HEK293T (cell line): Measurements from ENCODE around the gene NLGN2.
A peak's percentile ranks its signal among the peaks of the same experiment; 100 is the strongest.

Source experiments
- CTCF ChIA-PET: fragments of 350-600 bp; formaldehyde crosslinking; extraction: SDS; loops from one replicate; lab custom pipeline; 2021; ENCODE audit warnings: antibody characterized with exemption, inconsistent platforms; lab: Yijun Ruan, JAX
- POLR2A ChIA-PET: fragments of 350-600 bp; formaldehyde crosslinking; extraction: SDS; loops from one replicate; lab custom pipeline; 2020; ENCODE audit warnings: antibody characterized with exemption, inconsistent platforms; lab: Yijun Ruan, JAX
- DNase-seq: peaks from one replicate; pipeline ENCODE4 v3.0.0; 2012; ENCODE audit warnings: mixed read lengths; ENCODE audit errors: extremely low spot score
- ARNT ChIP-seq: fragments of 450-650 bp; IDR thresholded peaks from 2 replicates; pipeline ENCODE4 v1.6.1; 2017; ENCODE audit warnings: mild to moderate bottlenecking
- BHLHE40 ChIP-seq: fragments of 450-650 bp; IDR thresholded peaks from 2 replicates; pipeline ENCODE4 v1.6.1; 2016; ENCODE audit warnings: mild to moderate bottlenecking, moderate library complexity, borderline replicate concordance
- CTBP1 ChIP-seq: fragments of 450-650 bp; IDR thresholded peaks from 2 replicates; pipeline ENCODE4 v1.6.1; 2016; ENCODE audit warnings: borderline replicate concordance
- ELF4 ChIP-seq: fragments of 450-650 bp; IDR thresholded peaks from 2 replicates; pipeline ENCODE4 v1.6.1; 2017; ENCODE audit warnings: antibody characterized with exemption
- FOXA1 ChIP-seq: fragments of 450-650 bp; IDR thresholded peaks from 2 replicates; pipeline ENCODE4 v1.6.1; 2016; ENCODE audit warnings: mild to moderate bottlenecking
- FOXK2 ChIP-seq: fragments of 450-650 bp; IDR thresholded peaks from 2 replicates; pipeline ENCODE4 v1.6.1; 2016; ENCODE audit warnings: mild to moderate bottlenecking
- FOXM1 ChIP-seq: fragments of 450-650 bp; IDR thresholded peaks from 2 replicates; pipeline ENCODE4 v1.6.1; 2017; ENCODE audit warnings: mild to moderate bottlenecking, borderline replicate concordance
- HDGF ChIP-seq: fragments of 450-650 bp; IDR thresholded peaks from 2 replicates; pipeline ENCODE4 v1.6.1; 2017; ENCODE audit warnings: antibody characterized with exemption, borderline replicate concordance
- L3MBTL2 ChIP-seq: fragments of 450-650 bp; conservative IDR thresholded peaks from 2 replicates; pipeline ENCODE4 v1.6.1; 2016; ENCODE audit warnings: mild to moderate bottlenecking
- LEF1 ChIP-seq: fragments of 450-650 bp; IDR thresholded peaks from 2 replicates; pipeline ENCODE4 v1.6.1; 2017; ENCODE audit warnings: mild to moderate bottlenecking, borderline replicate concordance
- NFRKB ChIP-seq: fragments of 450-650 bp; IDR thresholded peaks from 2 replicates; pipeline ENCODE4 v1.6.1; 2016; ENCODE audit warnings: mild to moderate bottlenecking, moderate library complexity
- PKNOX1 ChIP-seq: fragments of 450-650 bp; IDR thresholded peaks from 2 replicates; pipeline ENCODE4 v1.6.1; 2016
- SP1 ChIP-seq: fragments of 450-650 bp; IDR thresholded peaks from 2 replicates; pipeline ENCODE4 v1.6.1; 2017
- SUZ12 ChIP-seq: fragments of 450-650 bp; IDR thresholded peaks from 2 replicates; pipeline ENCODE4 v1.6.1; 2016; ENCODE audit warnings: mild to moderate bottlenecking
- TARDBP ChIP-seq: fragments of 450-650 bp; IDR thresholded peaks from 2 replicates; pipeline ENCODE4 v1.6.1; 2016
- ZNF384 ChIP-seq: fragments of 450-650 bp; IDR thresholded peaks from 2 replicates; pipeline ENCODE4 v1.6.1; 2016

The NLGN2 gene

GRCh38 chr17:7440834-7441195 is 33.2 kb downstream of the NLGN2 start:
- CTCF ChIA-PET, result interaction anchor here (0.9 kb wide), 1 partner anchor 85 kb away, joined by 3 read pairs; no protein-coding TSS in a partner anchor

GRCh38 chr17:7441266-7441665 is 33.6 kb downstream of the NLGN2 start:
- ChIA-PET CTCF (interaction anchor here (0.9 kb wide), 1 partner anchor 86 kb away, joined by 3 read pairs; no protein-coding TSS in a partner anchor), POLR2A (interaction anchor here (0.6 to 7.5 kb wide), 16 partner anchors 11 to 132 kb away, joined by 3 to 55 read pairs (median 4); partner anchors contain the start of genes POLR2A, SLC35G6, TMEM256 and TMEM95)
- TF ChIP-seq SUZ12 (no peak), CTBP1 (no peak), ZNF384 (no peak)
- no peak for DNase-seq

More at GRCh38 chr17:7440834-7441195, 33.2 kb downstream of the NLGN2 start:
- TF ChIP-seq ZNF384, result no peak
- TF ChIP-seq HDGF, result no peak
- no peak for TF ChIP-seq TARDBP
- peak; percentile 43; the same call in 1 of the 2 replicates for TF ChIP-seq PKNOX1
- POLR2A ChIA-PET, result interaction anchor here (0.6 to 7.5 kb wide), 16 partner anchors 11 to 133 kb away, joined by 3 to 55 read pairs (median 4); partner anchors contain the start of genes POLR2A, SLC35G6, TMEM256 and TMEM95
- peak; percentile 25 for DNase-seq

- TF ChIP-seq ARNT (no peak), CTBP1 (no peak), ZNF384 (no peak), BHLHE40 (no peak)
- no peak for DNase-seq
- ChIA-PET POLR2A (interaction anchor here (1.0 to 7.5 kb wide), 5 partner anchors 13 to 91 kb away, joined by 3 to 55 read pairs (median 18); partner anchors contain the start of genes POLR2A, SLC35G6, TMEM256 and ZBTB4), CTCF (no interaction called here)
These were observed 34.5 kb downstream of the NLGN2 start for GRCh38 chr17:7442142-7442541.

DNA sequence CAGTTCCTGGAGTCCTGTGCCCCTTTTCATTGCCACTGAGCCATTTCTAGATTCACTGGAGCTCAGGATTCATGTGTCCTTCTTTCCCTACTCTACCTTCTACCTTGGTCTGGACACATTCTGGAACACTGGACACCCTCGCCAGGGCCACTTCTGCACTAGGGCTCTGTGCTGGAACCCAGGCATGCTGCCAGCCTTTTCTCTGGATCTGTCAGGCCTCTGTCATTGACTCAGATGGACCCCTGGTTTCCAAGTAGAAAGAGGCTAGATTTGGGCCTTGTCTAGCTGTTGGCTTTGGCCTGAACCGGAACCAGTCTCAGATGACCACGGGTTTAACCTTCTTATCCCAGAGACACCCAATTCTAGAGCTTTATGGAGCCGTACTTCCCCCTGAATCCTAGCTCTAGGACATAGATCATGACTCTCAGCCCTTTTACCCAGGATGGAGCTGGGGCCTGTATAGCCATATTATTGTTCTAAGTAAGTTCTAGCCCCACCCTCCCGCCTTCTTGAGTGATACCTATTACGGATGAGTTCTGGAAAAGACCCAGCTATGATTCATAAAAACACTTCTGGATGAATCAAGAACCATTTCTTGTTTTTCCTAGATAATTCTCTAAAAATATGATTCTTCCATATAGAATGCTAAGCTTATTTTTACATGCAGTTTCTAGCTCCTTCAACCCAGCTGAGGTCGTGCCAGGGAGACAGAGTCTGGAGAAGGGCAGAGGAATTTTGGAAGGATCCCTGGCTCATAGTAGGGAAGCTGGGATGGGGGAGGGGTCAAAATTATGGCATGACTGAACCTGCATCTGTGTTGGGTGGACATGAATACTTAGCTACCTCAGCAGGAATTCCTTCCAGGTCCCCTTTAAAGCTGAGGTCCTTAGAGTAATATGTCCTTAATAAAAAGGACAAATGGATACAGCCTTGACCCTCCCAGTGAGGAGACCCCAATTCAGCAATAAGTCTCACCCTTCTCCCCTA is 36.1 kb downstream of the NLGN2 start:
- DNase-seq, result no peak
- CTCF ChIA-PET, result interaction anchor here (1.0 to 1.5 kb wide), 2 partner anchors 8 to 116 kb away, joined by 4 to 6 read pairs; partner anchors contain the start of gene TMEM102
- no peak for TF ChIP-seq LEF1
- no peak for TF ChIP-seq ZNF384
- TF ChIP-seq CTBP1, result no peak
- TF ChIP-seq SP1, result no peak
- TF ChIP-seq BHLHE40, result no peak
- TF ChIP-seq FOXK2, result no peak
- TF ChIP-seq SUZ12, result no peak
- TF ChIP-seq PKNOX1, result no peak
- no peak for TF ChIP-seq TARDBP
- TF ChIP-seq HDGF, result no peak
- TF ChIP-seq FOXM1, result no peak
- TF ChIP-seq ARNT, result no peak
- TF ChIP-seq NFRKB, result no peak
- no peak for TF ChIP-seq L3MBTL2
- POLR2A ChIA-PET, result interaction anchor here (0.6 to 4.1 kb wide), 9 partner anchors 8 to 114 kb away, joined by 3 to 18 read pairs (median 4); partner anchors contain the start of genes POLR2A, SPEM2, TMEM102 and TMEM256

GRCh38 chr17:7444682-7445618 is 37.3 kb downstream of the NLGN2 start, which contains the start of gene CHRNB1:
CHRNB1 (plus strand) TSS chr17:7445061; CDS start chr17:7445128, 67 bp downstream.
- ChIA-PET POLR2A (interaction anchor here (0.9 to 4.1 kb wide), 13 partner anchors 9 to 116 kb away, joined by 3 to 18 read pairs (median 5); partner anchors contain the start of genes POLR2A, SPEM2, TMEM102 and TMEM256), CTCF (interaction anchor here (1.0 to 1.5 kb wide), 3 partner anchors 10 to 115 kb away, joined by 3 to 6 read pairs (median 4); partner anchors contain the start of genes TMEM102 and TMEM95)
- peak; percentile 40 for DNase-seq
- TF ChIP-seq ZNF384 (no peak), PKNOX1 (peak; percentile 47; the same call in 1 of the 2 replicates)

GRCh38 chr17:7445619-7445968 is 37.9 kb downstream of the NLGN2 start:
- peak; percentile 32 for DNase-seq
- no peak for TF ChIP-seq NFRKB
- no peak for TF ChIP-seq HDGF
- TF ChIP-seq CTBP1, result no peak
- TF ChIP-seq ZNF384, result no peak
- no peak for TF ChIP-seq FOXK2
- TF ChIP-seq ELF4, result no peak
- TF ChIP-seq L3MBTL2, result no peak
- no peak for TF ChIP-seq FOXA1
- no peak for TF ChIP-seq BHLHE40
- TF ChIP-seq FOXM1, result no peak
- no peak for TF ChIP-seq PKNOX1
- TF ChIP-seq SP1, result no peak
- POLR2A ChIA-PET, result interaction anchor here (1.1 to 4.1 kb wide), 9 partner anchors 8 to 115 kb away, joined by 3 to 18 read pairs (median 6); partner anchors contain the start of genes POLR2A, TMEM102 and TMEM256
- CTCF ChIA-PET, result interaction anchor here (0.6 to 1.1 kb wide), 2 partner anchors 9 to 90 kb away, joined by 3 read pairs; partner anchors contain the start of gene TMEM95
